ENCODE data around the gene PXT1.

The PXT1 gene

GRCh38 chr6:36370638-36371037 lies 72.0 kb downstream of the PXT1 start:
- POLR2A ChIA-PET: no interaction called here
- no peak for TF ChIP-seq ZNF747 (tag by site-specific recombination; IDR thresholded peaks at IDR 0.05)
- no peak for TF ChIP-seq ZNF341 (tag by site-specific recombination; IDR thresholded peaks at IDR 0.05; ENCODE audit: low read depth)
- peak; percentile 89; the same call in 1 of the 2 replicates for TF ChIP-seq ZNF768 (tag by site-specific recombination; IDR thresholded peaks at IDR 0.05)
- TF ChIP-seq ZNF701 (tag by site-specific recombination; IDR thresholded peaks at IDR 0.05): no peak
- no peak for TF ChIP-seq ZNF239 (tag by site-specific recombination; IDR thresholded peaks at IDR 0.05)
- no peaks in the 10 kb centered on the region for H3K36me3 ChIP-seq (ENCODE audit: control insufficient read depth in 2 of 2, insufficient read depth in 1 of 2, low read length in 2 of 2)

GRCh38 chr6:36368921-36369865 lies 73.5 kb downstream of the PXT1 start:
- Histone ChIP-seq H3K36me3 (ENCODE audit: control insufficient read depth in 2 of 2, insufficient read depth in 1 of 2, low read length in 2 of 2) (no peaks in the 10 kb centered on the region), H3K9me3 (ENCODE audit: control insufficient read depth, insufficient read depth, low read depth, low read length) (no peaks in the 10 kb centered on the region), H3K4me3 (ENCODE audit: low read depth, low read length) (no peak overlapping the region), H3K27ac (ENCODE audit: extremely low read depth, low read depth, low read length) (no peak overlapping the region), H3K4me1 (ENCODE audit: control insufficient read depth, insufficient read depth, low read length) (no peaks in the 10 kb centered on the region)
- ChIA-PET POLR2A (interaction anchor here (0.5 to 1.2 kb wide), 3 partner anchors 212 to 529 kb away, joined by 3 to 8 read pairs (median 3); no protein-coding TSS in a partner anchor), CTCF (interaction anchor here (0.6 to 1.6 kb wide), 7 partner anchors 8 to 617 kb away, joined by 3 to 6 read pairs (median 3); no protein-coding TSS in a partner anchor)
- TF ChIP-seq ZNF175 (tag by site-specific recombination; IDR thresholded peaks at IDR 0.05) (no peak), GLI4 (tag by site-specific recombination; IDR thresholded peaks at IDR 0.05) (no peak), GLI2 (tag by site-specific recombination; IDR thresholded peaks at IDR 0.05; ENCODE audit: borderline replicate concordance, low read depth) (no peak), ZNF341 (tag by site-specific recombination; IDR thresholded peaks at IDR 0.05; ENCODE audit: low read depth) (no peak), HOXD13 (CRISPR knock-in tag; IDR thresholded peaks at IDR 0.05; ENCODE audit: borderline replicate concordance) (no peak), ZNF274 (IDR thresholded peaks at IDR 0.05; ENCODE audit: low read length) (no peak), ZNF274 (tag by site-specific recombination; IDR thresholded peaks at IDR 0.05; ENCODE audit: borderline replicate concordance) (no peak), ZIC2 (tag by site-specific recombination; IDR thresholded peaks at IDR 0.05) (peak; percentile 73), ZNF791 (tag by site-specific recombination; IDR thresholded peaks at IDR 0.05) (no peak), AEBP2 (tag by site-specific recombination; IDR thresholded peaks at IDR 0.05; ENCODE audit: borderline replicate concordance) (no peak), ZNF600 (tag by site-specific recombination; IDR thresholded peaks at IDR 0.05) (0 out of 2 replicates have a peak, but pooled peaks have one; percentile 20), SP7 (tag by site-specific recombination; IDR thresholded peaks at IDR 0.05) (0 out of 2 replicates have a peak, but pooled peaks have one; percentile 25), ZNF701 (tag by site-specific recombination; IDR thresholded peaks at IDR 0.05) (no peak), ZNF214 (tag by site-specific recombination; IDR thresholded peaks at IDR 0.05; ENCODE audit: borderline replicate concordance) (no peak), ZNF449 (tag by site-specific recombination; IDR thresholded peaks at IDR 0.05) (no peak)

More at GRCh38 chr6:36370638-36371037, 72.0 kb downstream of the PXT1 start:
- no peak overlapping the region for H3K27ac ChIP-seq (ENCODE audit: extremely low read depth, low read depth, low read length)
- no peaks in the 10 kb centered on the region for H3K9me3 ChIP-seq (ENCODE audit: control insufficient read depth, insufficient read depth, low read depth, low read length)
- no peak overlapping the region for H3K4me3 ChIP-seq (ENCODE audit: low read depth, low read length)
- CTCF ChIA-PET: interaction anchor here (1.2 kb wide), 1 partner anchor 10 kb away, joined by 4 read pairs; no protein-coding TSS in a partner anchor
- no peaks in the 10 kb centered on the region for H3K4me1 ChIP-seq (ENCODE audit: control insufficient read depth, insufficient read depth, low read length)

All from HEK293 (cell line).